WTC11 (cell line): ENCODE measurements around the gene IL1R1. TPM values are rescaled to one million over a fixed set of nuclear protein-coding genes. Genes with fewer than 3 reads are reported as not detected.

Source experiments
- ATAC-seq: fragments of 200-7000 bp; cut with Tn5 transposase; 2 replicates; pipeline ENCODE4 v1.10.0; 2021; ENCODE audit warnings: mild to moderate bottlenecking, moderate library complexity
- CTCF ChIA-PET: fragments of 300-600 bp; sonication (Branson Sonifier 250); formaldehyde crosslinking; loops from one replicate; lab custom pipeline; 2021; ENCODE audit warnings: antibody characterized with exemption; lab: Charles Lee
- POLR2A ChIA-PET: fragments of 350-600 bp; sonication (Branson Sonifier 250); formaldehyde crosslinking; loops from one replicate; lab custom pipeline; 2021; ENCODE audit warnings: antibody characterized with exemption; lab: Charles Lee
- DNase-seq: peaks from one replicate; pipeline ENCODE4 v3.0.0; 2021; ENCODE audit warnings: low spot score
- H3K27ac Mint-ChIP-seq: 2 replicates; pipeline ENCODE4 v1.8.0; 2021; ENCODE audit warnings: mixed read lengths
- H3K27me3 Mint-ChIP-seq: 2 replicates; pipeline ENCODE4 v1.8.0; 2021; ENCODE audit warnings: low read depth, mild to moderate bottlenecking, moderate library complexity, mixed read lengths
- H3K36me3 Mint-ChIP-seq: 2 replicates; pipeline ENCODE4 v1.8.0; 2021; ENCODE audit warnings: mixed read lengths
- H3K4me1 Mint-ChIP-seq: 2 replicates; pipeline ENCODE4 v1.8.0; 2022; ENCODE audit warnings: mixed read lengths
- H3K4me3 Mint-ChIP-seq: 2 replicates; pipeline ENCODE4 v1.8.0; 2021; ENCODE audit warnings: mild to moderate bottlenecking, moderate library complexity, mixed read lengths
- H3K9me3 Mint-ChIP-seq: 2 replicates; pipeline ENCODE4 v1.8.0; 2021; ENCODE audit warnings: mixed read lengths
- AR ChIP-seq: fragments of 250-450 bp; sonication (Bioruptor Pico); IDR thresholded peaks from 2 replicates; pipeline ENCODE4 v1.9.0; 2021; ENCODE audit warnings: mild to moderate bottlenecking
- ATF1 ChIP-seq: sonication (generic); formaldehyde crosslinking; IDR thresholded peaks from 2 replicates; pipeline ENCODE4 v1.8.1; 2023; ENCODE audit warnings: mild to moderate bottlenecking, moderate library complexity, missing genetic modification reagents
- CREB1 ChIP-seq: sonication (generic); formaldehyde crosslinking; IDR thresholded peaks from 2 replicates; pipeline ENCODE4 v1.8.0; 2023; ENCODE audit warnings: mild to moderate bottlenecking, missing genetic modification reagents
- E2F5 ChIP-seq: sonication (generic); formaldehyde crosslinking; IDR thresholded peaks from 2 replicates; pipeline ENCODE4 v1.8.1; 2022; ENCODE audit warnings: mild to moderate bottlenecking, moderate library complexity, missing genetic modification reagents
- FOXP1 ChIP-seq: sonication (generic); formaldehyde crosslinking; IDR thresholded peaks from 2 replicates; pipeline ENCODE4 v1.8.0; 2022; ENCODE audit warnings: missing genetic modification reagents, mild to moderate bottlenecking, moderate library complexity, borderline replicate concordance
- HMGXB4 ChIP-seq: sonication (generic); formaldehyde crosslinking; IDR thresholded peaks from 2 replicates; pipeline ENCODE4 v1.8.1; 2023; ENCODE audit warnings: mild to moderate bottlenecking, moderate library complexity, missing genetic modification reagents
- NR1H2 ChIP-seq: sonication (generic); formaldehyde crosslinking; IDR thresholded peaks from 2 replicates; pipeline ENCODE4 v1.9.0; 2021; ENCODE audit warnings: mild to moderate bottlenecking, moderate library complexity, missing genetic modification reagents
- PRDM15 ChIP-seq: sonication (generic); formaldehyde crosslinking; IDR thresholded peaks from 2 replicates; pipeline ENCODE4 v1.8.0; 2022; ENCODE audit warnings: missing genetic modification reagents
- USF1 ChIP-seq: sonication (generic); formaldehyde crosslinking; IDR thresholded peaks from 2 replicates; pipeline ENCODE4 v1.8.0; 2022; ENCODE audit warnings: mild to moderate bottlenecking, missing genetic modification reagents
- ZNF281 ChIP-seq: sonication (generic); formaldehyde crosslinking; IDR thresholded peaks from 2 replicates; pipeline ENCODE4 v1.8.0; 2023; ENCODE audit warnings: mild to moderate bottlenecking, missing genetic modification reagents
- ZNF317 ChIP-seq: sonication (generic); formaldehyde crosslinking; IDR thresholded peaks from 2 replicates; pipeline ENCODE4 v1.8.1; 2023; ENCODE audit warnings: low read depth, mild to moderate bottlenecking, moderate library complexity, missing genetic modification reagents, borderline replicate concordance
- ZNF396 ChIP-seq: fragments of 250-450 bp; sonication (Bioruptor Pico); IDR thresholded peaks from 2 replicates; pipeline ENCODE4 v1.8.0; 2021; ENCODE audit warnings: mild to moderate bottlenecking, moderate library complexity, borderline replicate concordance
- ZNF532 ChIP-seq: fragments of 250-450 bp; sonication (Bioruptor Pico); IDR thresholded peaks from 2 replicates; pipeline ENCODE4 v1.9.0; 2021; ENCODE audit warnings: mild to moderate bottlenecking, borderline replicate concordance
- total RNA-seq: library from RNA; stranded (reverse); gene quantifications from 3 replicates; pipeline ENCODE4 v1.2.3, GENCODE V29; 2021

The IL1R1 gene
- total RNA-seq, 1 experiment from 2014 or later: 0.37 TPM

GRCh38 chr2:102177814-102178478 lies 35.4 kb downstream of the IL1R1 start (continued):
- TF ChIP-seq HMGXB4: no peak
- no peak for TF ChIP-seq E2F5 (CRISPR knock-in tag)
- TF ChIP-seq NR1H2 (CRISPR knock-in tag): no peak
- TF ChIP-seq ZNF532 (CRISPR knock-in tag): no peak
- no peak for TF ChIP-seq ZNF317
- no peak for TF ChIP-seq PRDM15 (CRISPR knock-in tag)
- TF ChIP-seq ATF1 (CRISPR knock-in tag): no peak
- TF ChIP-seq USF1 (CRISPR knock-in tag): no peak
- no peak for TF ChIP-seq CREB1 (CRISPR knock-in tag)
- no peak for TF ChIP-seq FOXP1 (CRISPR knock-in tag)

- no peaks in the 10 kb centered on the region for H3K27me3 Mint-ChIP-seq
- no peak for DNase-seq
- no peaks in the 10 kb centered on the region for H3K9me3 Mint-ChIP-seq
- ChIA-PET CTCF (interaction anchor here (1.1 kb wide), 1 partner anchor 12 kb away, joined by 4 read pairs; no protein-coding TSS in a partner anchor), POLR2A (no interaction called here)
- no peak overlapping the region for H3K27ac Mint-ChIP-seq
- no peaks in the 10 kb centered on the region for H3K36me3 Mint-ChIP-seq
- H3K4me1 Mint-ChIP-seq: 0 out of 2 replicates have a peak, but pooled peaks cover 3% of the 10 kb centered on the region
- ATAC-seq: no peak
- H3K4me3 Mint-ChIP-seq: no peak overlapping the region
- no peak for TF ChIP-seq AR (CRISPR knock-in tag)
- TF ChIP-seq ZNF281 (CRISPR knock-in tag): no peak
- no peak for TF ChIP-seq ZNF396
- no peak for TF ChIP-seq PRDM15 (CRISPR knock-in tag)
Observed at GRCh38 chr2:102179061-102179460, 36.5 kb downstream of the IL1R1 start.
